Natural killer cell (primary cell): ENCODE measurements around the gene ATP8B4. TPM values are rescaled to one million over a fixed set of nuclear protein-coding genes. Genes with fewer than 3 reads are reported as not detected.

Source experiments
- ATAC-seq, 3 donors: fragments of 150-1000 bp in 2 of 3; fragments of 200-7000 bp in 1 of 3; cut with Tn5 transposase; 1 replicate in 1 of 3; 2 replicates in 2 of 3; pipeline ENCODE4 v1.10.0; 2021; ENCODE audit warnings: mild to moderate bottlenecking in 2 of 3, moderate library complexity in 2 of 3
- DNase-seq, 2 donors: peaks; one replicate each; pipeline versions ENCODE4 v3.0.0 to v3.0.0-alpha.2; 2013 to 2021; ENCODE audit warnings: mixed read lengths in 1 of 2
- H3K27ac ChIP-seq: one replicate; pipeline ENCODE4 v1.5.1; 2013; ENCODE audit warnings: mild to moderate bottlenecking, low read length
- H3K27me3 ChIP-seq: one replicate; pipeline ENCODE4 v1.6.1; 2013; ENCODE audit warnings: low read length; ENCODE audit not compliant: control insufficient read depth, insufficient read depth
- H3K36me3 ChIP-seq: one replicate; pipeline ENCODE4 v1.6.1; 2013; ENCODE audit warnings: low read length; ENCODE audit not compliant: control insufficient read depth, insufficient read depth
- H3K4me1 ChIP-seq: one replicate; pipeline ENCODE4 v1.6.1; 2013; ENCODE audit warnings: low read length; ENCODE audit not compliant: control insufficient read depth, insufficient read depth
- H3K4me3 ChIP-seq: one replicate; pipeline ENCODE4 v1.5.1; 2013; ENCODE audit warnings: low read length
- H3K9me3 ChIP-seq: one replicate; pipeline ENCODE4 v1.6.1; 2013; ENCODE audit warnings: low read length; ENCODE audit not compliant: control insufficient read depth, insufficient read depth
- H3K27ac Mint-ChIP-seq, 2 donors: one replicate each; pipeline ENCODE4 v1.8.0; 2022; ENCODE audit warnings: mild to moderate bottlenecking in 2 of 2, mixed read lengths in 2 of 2, moderate library complexity in 1 of 2
- H3K27me3 Mint-ChIP-seq, 2 donors: one replicate each; pipeline ENCODE4 v1.8.0; 2022; ENCODE audit warnings: low read depth in 2 of 2, mixed read lengths in 2 of 2
- H3K36me3 Mint-ChIP-seq: one replicate; pipeline ENCODE4 v1.8.0; 2022; ENCODE audit warnings: mixed read lengths
- H3K4me1 Mint-ChIP-seq, 2 donors: one replicate each; pipeline ENCODE4 v1.8.0; 2022; ENCODE audit warnings: mixed read lengths in 2 of 2
- H3K4me3 Mint-ChIP-seq: one replicate; pipeline ENCODE4 v1.8.0; 2022; ENCODE audit warnings: mild to moderate bottlenecking, moderate library complexity, mixed read lengths
- H3K9me3 Mint-ChIP-seq, 2 donors: one replicate each; pipeline ENCODE4 v1.8.0; 2022; ENCODE audit warnings: mixed read lengths in 2 of 2
- WGBS: methylation state at CpG from one replicate; pipeline ENCODE4 v1.1.7; 2013; ENCODE audit warnings: missing lambda C conversion rate; ENCODE audit not compliant: insufficient coverage; 5-methylcytosine and 5-hydroxymethylcytosine counted together
- intact Hi-C: fragments of 100-400 bp; cut with micrococcal nuclease; formaldehyde crosslinking; loops from one replicate; pipeline ENCODE4 v1.14.2; 2022
- total RNA-seq, 4 donors: library from RNA; stranded (reverse); fragments of 120-200 nt in 1 of 4; gene quantifications; one replicate each; pipeline versions ENCODE4 v1.2.3 to v1.2.4, GENCODE V29; 2013 to 2022
- TF ChIP-seq, protein P1 (sequence below): fragments of 200-600 bp; IDR thresholded peaks from one replicate; pipeline ENCODE4 v1.8.0; 2022; ENCODE audit warnings: antibody characterized with exemption

The ATP8B4 gene
- total RNA-seq, 3 donors from 2014 or later (not counting 1 experiment from before 2014, with no cell fraction given): 55.6 to 89.5 (median 75.1) TPM

DNA sequence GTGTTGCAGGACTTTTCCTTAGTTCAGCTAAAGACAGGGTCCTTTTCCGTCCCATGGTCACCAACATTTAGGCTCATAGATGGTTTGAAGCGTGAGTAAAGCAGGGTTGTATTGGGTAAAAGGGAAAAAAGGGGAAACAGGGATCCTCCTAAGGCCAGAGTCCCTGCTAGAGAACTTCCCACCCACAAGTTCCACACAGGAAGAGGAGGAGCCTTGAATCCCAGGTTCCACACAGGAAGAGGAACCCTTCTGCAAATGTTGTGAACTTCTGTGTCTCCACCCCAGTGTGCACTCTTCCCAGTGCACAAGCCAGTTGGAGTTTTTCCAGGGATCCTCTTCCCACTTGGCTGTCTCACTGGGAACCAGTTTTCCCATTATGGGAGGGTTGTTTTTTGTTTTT, 27.6 kb upstream of the ATP8B4 start:
- H3K4me3 Mint-ChIP-seq: no peak overlapping the region
- ATAC-seq (no peak), DNase-seq (no peak)
- 100% methylated on average over 1 of the region's 2 CpGs for WGBS
- Histone ChIP-seq H3K9me3 (no peaks in the 10 kb centered on the region), H3K27me3 (no peaks in the 10 kb centered on the region), H3K4me1 (no peaks in the 10 kb centered on the region), H3K36me3 (no peaks in the 10 kb centered on the region), H3K27ac (no peak overlapping the region), H3K4me3 (no peak overlapping the region)
- TF ChIP-seq, protein P1, sequence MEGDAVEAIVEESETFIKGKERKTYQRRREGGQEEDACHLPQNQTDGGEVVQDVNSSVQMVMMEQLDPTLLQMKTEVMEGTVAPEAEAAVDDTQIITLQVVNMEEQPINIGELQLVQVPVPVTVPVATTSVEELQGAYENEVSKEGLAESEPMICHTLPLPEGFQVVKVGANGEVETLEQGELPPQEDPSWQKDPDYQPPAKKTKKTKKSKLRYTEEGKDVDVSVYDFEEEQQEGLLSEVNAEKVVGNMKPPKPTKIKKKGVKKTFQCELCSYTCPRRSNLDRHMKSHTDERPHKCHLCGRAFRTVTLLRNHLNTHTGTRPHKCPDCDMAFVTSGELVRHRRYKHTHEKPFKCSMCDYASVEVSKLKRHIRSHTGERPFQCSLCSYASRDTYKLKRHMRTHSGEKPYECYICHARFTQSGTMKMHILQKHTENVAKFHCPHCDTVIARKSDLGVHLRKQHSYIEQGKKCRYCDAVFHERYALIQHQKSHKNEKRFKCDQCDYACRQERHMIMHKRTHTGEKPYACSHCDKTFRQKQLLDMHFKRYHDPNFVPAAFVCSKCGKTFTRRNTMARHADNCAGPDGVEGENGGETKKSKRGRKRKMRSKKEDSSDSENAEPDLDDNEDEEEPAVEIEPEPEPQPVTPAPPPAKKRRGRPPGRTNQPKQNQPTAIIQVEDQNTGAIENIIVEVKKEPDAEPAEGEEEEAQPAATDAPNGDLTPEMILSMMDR: no peak
- no peaks in the 10 kb centered on the region for H3K27me3 Mint-ChIP-seq
- intact Hi-C loops: no loop called here
- no peaks in the 10 kb centered on the region for H3K9me3 Mint-ChIP-seq
- no peaks in the 10 kb centered on the region for H3K36me3 Mint-ChIP-seq
- no peak overlapping the region for H3K27ac Mint-ChIP-seq
- peaks cover 0 to 5% of the 10 kb centered on the region in 2 donors for H3K4me1 Mint-ChIP-seq

DNA sequence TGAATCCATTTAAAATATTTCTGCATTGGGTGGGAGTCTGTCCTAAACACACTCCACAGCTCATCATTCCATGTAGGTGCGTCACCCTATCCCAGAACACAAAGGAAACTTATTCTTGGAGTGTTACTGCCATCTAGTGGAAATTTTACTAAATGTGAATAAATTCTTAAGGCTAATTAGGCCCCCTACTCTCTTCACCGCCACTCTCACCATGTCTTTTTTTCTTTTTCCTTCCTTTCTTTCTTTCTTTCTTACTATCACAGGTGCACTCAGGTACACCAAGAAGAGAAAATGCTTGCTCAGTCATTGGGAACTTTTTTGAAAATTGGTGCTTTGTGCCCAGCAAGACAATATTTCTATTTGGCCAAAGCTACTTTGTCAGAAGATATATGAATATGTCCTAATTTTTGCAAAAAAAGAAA, 26.4 kb upstream of the ATP8B4 start:
- ATAC-seq (peak; percentile 56 to 67 (median 62)), DNase-seq (peak in 1 of 2 donors; percentile 71)
- peaks cover 0 to 5% of the 10 kb centered on the region in 2 donors for H3K4me1 Mint-ChIP-seq
- H3K4me3 ChIP-seq: no peak overlapping the region
- no peaks in the 10 kb centered on the region for H3K9me3 ChIP-seq
- no peaks in the 10 kb centered on the region for H3K36me3 Mint-ChIP-seq
- H3K27ac ChIP-seq: no peak overlapping the region
- H3K4me1 ChIP-seq: no peaks in the 10 kb centered on the region
- H3K27me3 Mint-ChIP-seq: no peaks in the 10 kb centered on the region
- no peak overlapping the region for H3K4me3 Mint-ChIP-seq
- 7% methylated on average over 1 of the region's 2 CpGs for WGBS
- intact Hi-C loops: loop anchor here (1.0 kb wide), 3 partner anchors 142 to 1284 kb away; no protein-coding TSS in a partner anchor
- no peaks in the 10 kb centered on the region for H3K36me3 ChIP-seq
- no peaks in the 10 kb centered on the region for H3K27me3 ChIP-seq
- TF ChIP-seq, protein P1: peak; percentile 81
- H3K27ac Mint-ChIP-seq: no peak overlapping the region
- no peaks in the 10 kb centered on the region for H3K9me3 Mint-ChIP-seq

DNA sequence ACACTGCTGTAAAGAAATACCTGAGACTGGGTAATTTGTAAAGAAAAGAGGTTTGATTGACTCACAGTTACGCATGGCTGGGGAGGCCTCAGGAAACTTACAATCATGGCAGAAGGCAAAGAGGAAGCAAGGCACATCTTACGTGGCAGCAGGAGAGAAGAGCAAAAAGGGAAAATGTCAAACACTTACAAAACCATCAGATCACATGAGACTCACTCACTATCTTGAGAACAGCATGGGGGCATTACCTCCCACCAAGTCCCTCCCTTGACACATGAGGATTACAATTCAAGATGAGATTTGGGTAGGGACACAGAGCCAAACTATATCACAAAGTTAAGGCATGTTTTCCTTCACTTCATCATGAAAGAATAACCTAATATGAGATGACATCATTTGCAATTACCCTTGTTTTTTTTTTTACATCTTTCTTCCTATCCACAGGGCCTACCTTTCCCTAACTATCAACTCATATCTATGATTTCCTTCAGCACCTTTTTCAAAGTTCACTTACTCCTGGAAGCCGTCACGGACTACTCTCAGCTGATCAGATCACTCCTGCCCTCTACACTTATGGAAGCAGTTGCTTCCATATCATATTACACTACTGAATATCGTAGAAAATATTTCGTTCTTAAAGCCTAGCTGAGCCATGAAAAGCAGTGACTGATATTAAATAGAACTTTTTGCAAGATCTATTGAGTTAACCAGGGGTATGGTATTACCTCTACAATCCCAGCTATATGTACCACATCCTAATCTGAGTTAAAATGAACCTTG, 25.5 kb upstream of the ATP8B4 start:
- Histone ChIP-seq H3K27me3 (no peaks in the 10 kb centered on the region), H3K36me3 (no peaks in the 10 kb centered on the region), H3K4me1 (no peaks in the 10 kb centered on the region), H3K27ac (no peak overlapping the region), H3K9me3 (no peaks in the 10 kb centered on the region), H3K4me3 (no peak overlapping the region)
- no peaks in the 10 kb centered on the region for H3K27me3 Mint-ChIP-seq
- peaks cover 0 to 5% of the 10 kb centered on the region in 2 donors for H3K4me1 Mint-ChIP-seq
- peak overlapping the region in 1 of 2 donors; percentile 4 for H3K27ac Mint-ChIP-seq
- no peaks in the 10 kb centered on the region for H3K9me3 Mint-ChIP-seq
- DNase-seq (no peak), ATAC-seq (no peak)
- H3K36me3 Mint-ChIP-seq: no peaks in the 10 kb centered on the region
- WGBS: 73% methylated on average over 4 of the region's 6 CpGs
- TF ChIP-seq, protein P1: no peak
- no peak overlapping the region for H3K4me3 Mint-ChIP-seq
- intact Hi-C loops: loop anchor here (1.0 kb wide), 3 partner anchors 141 to 1283 kb away; no protein-coding TSS in a partner anchor
